ENCODE results near the gene GNAO1.

- TF ChIP-seq, protein P1, sequence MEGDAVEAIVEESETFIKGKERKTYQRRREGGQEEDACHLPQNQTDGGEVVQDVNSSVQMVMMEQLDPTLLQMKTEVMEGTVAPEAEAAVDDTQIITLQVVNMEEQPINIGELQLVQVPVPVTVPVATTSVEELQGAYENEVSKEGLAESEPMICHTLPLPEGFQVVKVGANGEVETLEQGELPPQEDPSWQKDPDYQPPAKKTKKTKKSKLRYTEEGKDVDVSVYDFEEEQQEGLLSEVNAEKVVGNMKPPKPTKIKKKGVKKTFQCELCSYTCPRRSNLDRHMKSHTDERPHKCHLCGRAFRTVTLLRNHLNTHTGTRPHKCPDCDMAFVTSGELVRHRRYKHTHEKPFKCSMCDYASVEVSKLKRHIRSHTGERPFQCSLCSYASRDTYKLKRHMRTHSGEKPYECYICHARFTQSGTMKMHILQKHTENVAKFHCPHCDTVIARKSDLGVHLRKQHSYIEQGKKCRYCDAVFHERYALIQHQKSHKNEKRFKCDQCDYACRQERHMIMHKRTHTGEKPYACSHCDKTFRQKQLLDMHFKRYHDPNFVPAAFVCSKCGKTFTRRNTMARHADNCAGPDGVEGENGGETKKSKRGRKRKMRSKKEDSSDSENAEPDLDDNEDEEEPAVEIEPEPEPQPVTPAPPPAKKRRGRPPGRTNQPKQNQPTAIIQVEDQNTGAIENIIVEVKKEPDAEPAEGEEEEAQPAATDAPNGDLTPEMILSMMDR (IDR thresholded peaks at IDR 0.05) = no peak
- no peak for TF ChIP-seq EZH2 (IDR thresholded peaks at IDR 0.05; ENCODE audit: borderline replicate concordance, insufficient read depth, low read depth, low read length, poor library complexity, severe bottlenecking)
Observed at GRCh38 chr16:56260378-56261160, 69.3 kb downstream of the GNAO1 start.

Measured in B cell (primary cell).